C4-2B (cell line): ENCODE measurements around the gene VSIG4.

Experiments used
- ZFX ChIP-seq: fragments of 450-650 bp; IDR thresholded peaks from 2 replicates; pipeline ENCODE4 v1.6.1; 2017
- TF ChIP-seq, protein P1 (sequence below): fragments of 450-650 bp; conservative IDR thresholded peaks from 2 replicates; pipeline ENCODE4 v1.5.1; 2017; ENCODE audit warnings: mild to moderate bottlenecking

DNA sequence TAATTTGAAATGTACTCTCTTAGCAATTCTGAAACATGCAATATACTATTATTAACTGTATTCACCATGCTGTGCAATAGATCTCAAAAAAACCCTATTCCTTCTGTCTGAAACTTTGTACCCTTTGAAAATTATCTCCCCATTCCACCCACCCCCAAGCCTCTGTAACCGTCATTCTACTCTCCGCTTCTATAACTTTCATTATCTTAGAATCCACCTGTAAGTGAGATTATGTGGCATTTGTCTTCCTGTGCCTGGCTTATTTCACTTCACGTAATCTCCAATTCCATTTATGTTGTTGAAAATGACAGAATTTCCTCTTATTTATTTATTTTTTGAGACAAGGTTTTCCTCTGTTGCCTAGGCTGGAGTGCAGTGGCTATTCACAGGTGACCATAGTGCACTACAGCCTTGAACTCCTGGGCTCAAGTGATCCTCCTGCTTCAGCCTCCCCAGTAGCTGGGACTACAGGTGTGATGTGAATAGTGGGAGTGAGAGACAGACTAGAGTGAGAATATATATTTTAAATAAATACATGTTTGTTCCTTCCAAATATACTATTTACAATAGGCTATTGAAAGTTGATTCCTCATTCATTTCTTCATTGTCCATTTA lies 30.5 kb downstream of the VSIG4 start:
- TF ChIP-seq, protein P1, sequence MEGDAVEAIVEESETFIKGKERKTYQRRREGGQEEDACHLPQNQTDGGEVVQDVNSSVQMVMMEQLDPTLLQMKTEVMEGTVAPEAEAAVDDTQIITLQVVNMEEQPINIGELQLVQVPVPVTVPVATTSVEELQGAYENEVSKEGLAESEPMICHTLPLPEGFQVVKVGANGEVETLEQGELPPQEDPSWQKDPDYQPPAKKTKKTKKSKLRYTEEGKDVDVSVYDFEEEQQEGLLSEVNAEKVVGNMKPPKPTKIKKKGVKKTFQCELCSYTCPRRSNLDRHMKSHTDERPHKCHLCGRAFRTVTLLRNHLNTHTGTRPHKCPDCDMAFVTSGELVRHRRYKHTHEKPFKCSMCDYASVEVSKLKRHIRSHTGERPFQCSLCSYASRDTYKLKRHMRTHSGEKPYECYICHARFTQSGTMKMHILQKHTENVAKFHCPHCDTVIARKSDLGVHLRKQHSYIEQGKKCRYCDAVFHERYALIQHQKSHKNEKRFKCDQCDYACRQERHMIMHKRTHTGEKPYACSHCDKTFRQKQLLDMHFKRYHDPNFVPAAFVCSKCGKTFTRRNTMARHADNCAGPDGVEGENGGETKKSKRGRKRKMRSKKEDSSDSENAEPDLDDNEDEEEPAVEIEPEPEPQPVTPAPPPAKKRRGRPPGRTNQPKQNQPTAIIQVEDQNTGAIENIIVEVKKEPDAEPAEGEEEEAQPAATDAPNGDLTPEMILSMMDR = no peak
- TF ChIP-seq ZFX = no peak
